A673 (cell line): ENCODE results near the gene TSPAN5.

ENCODE experiments used
- EZH2 ChIP-seq: fragments of 200-600 bp; sonication (generic); IDR thresholded peaks from 2 replicates; pipeline ENCODE4 v1.6.1; 2017; ENCODE audit warnings: borderline replicate concordance, low read depth, mild to moderate bottlenecking, mixed read lengths, antibody characterized with exemption, low read length; ENCODE audit not compliant: poor library complexity, severe bottlenecking
- TF ChIP-seq, protein P1 (sequence below): fragments of 300-800, 200-600 bp; sonication (generic); conservative IDR thresholded peaks from 2 replicates; pipeline ENCODE4 v1.5.1; 2017; ENCODE audit warnings: low read depth, mild to moderate bottlenecking, antibody characterized with exemption, low read length, moderate library complexity, mixed read lengths

DNA sequence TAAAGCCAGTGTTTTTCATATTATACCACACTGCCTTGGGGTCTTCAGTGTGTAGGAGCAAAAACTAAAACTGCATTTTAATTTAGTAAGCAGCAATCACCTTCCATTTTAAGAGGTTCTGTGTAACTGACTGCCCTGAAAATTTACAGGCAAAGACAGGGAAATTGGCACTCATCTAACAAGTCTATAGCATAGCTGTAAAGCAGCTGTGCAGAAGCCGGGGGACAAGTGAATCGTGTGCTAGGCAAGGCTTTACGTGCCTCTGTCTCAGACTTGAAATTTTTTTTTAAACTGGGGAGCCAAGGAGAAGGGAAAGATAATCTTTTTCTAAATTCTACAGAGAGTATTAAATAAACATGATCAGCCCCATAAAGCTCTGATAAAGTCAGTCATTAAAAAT, 39.7 kb downstream of the TSPAN5 start:
- TF ChIP-seq, protein P1, sequence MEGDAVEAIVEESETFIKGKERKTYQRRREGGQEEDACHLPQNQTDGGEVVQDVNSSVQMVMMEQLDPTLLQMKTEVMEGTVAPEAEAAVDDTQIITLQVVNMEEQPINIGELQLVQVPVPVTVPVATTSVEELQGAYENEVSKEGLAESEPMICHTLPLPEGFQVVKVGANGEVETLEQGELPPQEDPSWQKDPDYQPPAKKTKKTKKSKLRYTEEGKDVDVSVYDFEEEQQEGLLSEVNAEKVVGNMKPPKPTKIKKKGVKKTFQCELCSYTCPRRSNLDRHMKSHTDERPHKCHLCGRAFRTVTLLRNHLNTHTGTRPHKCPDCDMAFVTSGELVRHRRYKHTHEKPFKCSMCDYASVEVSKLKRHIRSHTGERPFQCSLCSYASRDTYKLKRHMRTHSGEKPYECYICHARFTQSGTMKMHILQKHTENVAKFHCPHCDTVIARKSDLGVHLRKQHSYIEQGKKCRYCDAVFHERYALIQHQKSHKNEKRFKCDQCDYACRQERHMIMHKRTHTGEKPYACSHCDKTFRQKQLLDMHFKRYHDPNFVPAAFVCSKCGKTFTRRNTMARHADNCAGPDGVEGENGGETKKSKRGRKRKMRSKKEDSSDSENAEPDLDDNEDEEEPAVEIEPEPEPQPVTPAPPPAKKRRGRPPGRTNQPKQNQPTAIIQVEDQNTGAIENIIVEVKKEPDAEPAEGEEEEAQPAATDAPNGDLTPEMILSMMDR, result no peak
- no peak for TF ChIP-seq EZH2
